HEK293 (cell line): ENCODE results near the gene ZNF239.

ENCODE experiments used
- CTCF ChIA-PET: fragments of 350-600 bp; formaldehyde crosslinking; extraction: SDS; loops from one replicate; lab custom pipeline; 2021; ENCODE audit warnings: antibody characterized with exemption; lab: Yijun Ruan, JAX
- POLR2A ChIA-PET: fragments of 300-600 bp; formaldehyde crosslinking; extraction: SDS; loops from one replicate; lab custom pipeline; 2020; ENCODE audit warnings: antibody characterized with exemption, inconsistent platforms; lab: Yijun Ruan, JAX
- H3K27ac ChIP-seq: fragments of 200-500 bp; sonication (Bioruptor generic); 2 replicates; pipeline ENCODE4 v1.5.1; 2014; ENCODE audit warnings: low read depth, low read length, control low read depth, inconsistent platforms; ENCODE audit errors: extremely low read depth
- H3K36me3 ChIP-seq, 2 experiments: fragments of 200-500 bp in 1 of 2; sonication (Bioruptor generic) in 1 of 2; 1 replicate in 1 of 2; 2 replicates in 1 of 2; pipeline ENCODE4 v1.5.1; 2014 to 2017; ENCODE audit warnings: inconsistent platforms in 2 of 2, low read length in 2 of 2; ENCODE audit not compliant: control insufficient read depth in 2 of 2, insufficient read depth in 1 of 2
- H3K4me1 ChIP-seq: fragments of 200-500 bp; sonication (Bioruptor generic); 2 replicates; pipeline ENCODE4 v1.5.1; 2014; ENCODE audit warnings: mild to moderate bottlenecking, low read length, inconsistent platforms; ENCODE audit not compliant: control insufficient read depth, insufficient read depth
- H3K4me3 ChIP-seq: 2 replicates; pipeline ENCODE4 v1.5.1; 2011; ENCODE audit warnings: low read depth, mild to moderate bottlenecking, control low read depth, low read length, moderate library complexity
- H3K9me3 ChIP-seq: fragments of 200-500 bp; sonication (Bioruptor generic); 2 replicates; pipeline ENCODE4 v1.5.1; 2014; ENCODE audit warnings: low read depth, low read length, inconsistent platforms; ENCODE audit not compliant: control insufficient read depth, insufficient read depth
- KLF10 ChIP-seq: fragments of 450-650 bp; IDR thresholded peaks from 2 replicates; pipeline ENCODE4 v1.5.1; 2018; ENCODE audit warnings: missing biosample characterization, mild to moderate bottlenecking, missing genetic modification characterization
- KLF16 ChIP-seq: fragments of 450-650 bp; formaldehyde crosslinking; IDR thresholded peaks from 2 replicates; pipeline ENCODE4 v1.5.1; 2017; ENCODE audit warnings: missing biosample characterization, missing genetic modification characterization
- MYNN ChIP-seq: fragments of 450-650 bp; formaldehyde crosslinking; IDR thresholded peaks from 2 replicates; pipeline ENCODE4 v1.5.1; 2016; ENCODE audit warnings: missing biosample characterization, missing genetic modification characterization, borderline replicate concordance
- REST ChIP-seq: fragments of 450-650 bp; formaldehyde crosslinking; IDR thresholded peaks from 2 replicates; pipeline ENCODE4 v1.5.1; 2016; ENCODE audit warnings: missing biosample characterization, missing genetic modification characterization
- SCRT1 ChIP-seq: fragments of 450-650 bp; formaldehyde crosslinking; IDR thresholded peaks from 2 replicates; pipeline ENCODE4 v1.5.1; 2016; ENCODE audit warnings: missing biosample characterization, missing genetic modification characterization, borderline replicate concordance
- ZBTB17 ChIP-seq: fragments of 450-650 bp; formaldehyde crosslinking; IDR thresholded peaks from 2 replicates; pipeline ENCODE4 v1.5.1; 2016; ENCODE audit warnings: missing biosample characterization, missing genetic modification characterization
- ZBTB20 ChIP-seq: fragments of 450-650 bp; formaldehyde crosslinking; IDR thresholded peaks from 2 replicates; pipeline ENCODE4 v1.5.1; 2016; ENCODE audit warnings: missing biosample characterization, missing genetic modification characterization
- ZBTB44 ChIP-seq: fragments of 450-650 bp; IDR thresholded peaks from 2 replicates; pipeline ENCODE4 v1.5.1; 2018; ENCODE audit warnings: missing biosample characterization, mild to moderate bottlenecking, missing genetic modification characterization
- ZBTB7A ChIP-seq: fragments of 450-650 bp; formaldehyde crosslinking; IDR thresholded peaks from 2 replicates; pipeline ENCODE4 v1.5.1; 2016; ENCODE audit warnings: low read depth, missing biosample characterization, missing genetic modification characterization
- ZNF10 ChIP-seq: fragments of 450-650 bp; formaldehyde crosslinking; IDR thresholded peaks from 2 replicates; pipeline ENCODE4 v1.5.1; 2017; ENCODE audit warnings: missing biosample characterization, missing genetic modification characterization
- ZNF114 ChIP-seq: fragments of 450-650 bp; formaldehyde crosslinking; IDR thresholded peaks from 2 replicates; pipeline ENCODE4 v1.5.0; 2017; ENCODE audit warnings: missing biosample characterization, missing genetic modification characterization
- ZNF211 ChIP-seq: fragments of 450-650 bp; formaldehyde crosslinking; IDR thresholded peaks from 2 replicates; pipeline ENCODE4 v1.5.1; 2016; ENCODE audit warnings: low read depth, missing biosample characterization, missing genetic modification characterization
- ZNF214 ChIP-seq: fragments of 450-650 bp; formaldehyde crosslinking; IDR thresholded peaks from 2 replicates; pipeline ENCODE4 v1.5.1; 2017; ENCODE audit warnings: missing biosample characterization, mild to moderate bottlenecking, missing genetic modification characterization, borderline replicate concordance
- ZNF239 ChIP-seq: fragments of 450-650 bp; formaldehyde crosslinking; IDR thresholded peaks from 2 replicates; pipeline ENCODE4 v1.5.1; 2016; ENCODE audit warnings: missing biosample characterization, missing genetic modification characterization
- ZNF280C ChIP-seq: fragments of 450-650 bp; formaldehyde crosslinking; IDR thresholded peaks from 2 replicates; pipeline ENCODE4 v1.5.1; 2016; ENCODE audit warnings: missing biosample characterization, missing genetic modification characterization
- ZNF660 ChIP-seq: fragments of 450-650 bp; IDR thresholded peaks from 2 replicates; pipeline ENCODE4 v1.5.1; 2018; ENCODE audit warnings: missing biosample characterization, mild to moderate bottlenecking, missing genetic modification characterization
- ZNF670 ChIP-seq: fragments of 450-650 bp; formaldehyde crosslinking; IDR thresholded peaks from 2 replicates; pipeline ENCODE4 v1.5.1; 2016; ENCODE audit warnings: missing biosample characterization, missing genetic modification characterization, low read depth
- ZNF777 ChIP-seq: fragments of 450-650 bp; formaldehyde crosslinking; IDR thresholded peaks from 2 replicates; pipeline ENCODE4 v1.5.1; 2017; ENCODE audit warnings: missing biosample characterization, missing genetic modification characterization, borderline replicate concordance
- ZNF792 ChIP-seq: fragments of 450-650 bp; formaldehyde crosslinking; IDR thresholded peaks from 2 replicates; pipeline ENCODE4 v1.5.1; 2016; ENCODE audit warnings: missing biosample characterization, missing genetic modification characterization
- ZNF830 ChIP-seq: fragments of 450-650 bp; IDR thresholded peaks from 2 replicates; pipeline ENCODE4 v1.5.0; 2018; ENCODE audit warnings: missing biosample characterization, missing genetic modification characterization, low read depth, mild to moderate bottlenecking, moderate library complexity
- TF ChIP-seq, protein P1 (sequence below): fragments of 450-650 bp; IDR thresholded peaks from 2 replicates; pipeline ENCODE4 v1.5.1; 2018; ENCODE audit warnings: missing biosample characterization, missing genetic modification characterization
- TF ChIP-seq, protein P2 (sequence below): fragments of 450-650 bp; formaldehyde crosslinking; IDR thresholded peaks from 2 replicates; pipeline ENCODE4 v1.5.1; 2016; ENCODE audit warnings: missing biosample characterization, missing genetic modification characterization, borderline replicate concordance
- TF ChIP-seq, protein P3 (sequence below): fragments of 450-650 bp; formaldehyde crosslinking; IDR thresholded peaks from 2 replicates; pipeline ENCODE4 v1.5.1; 2016; ENCODE audit warnings: missing biosample characterization, missing genetic modification characterization

The ZNF239 gene

GRCh38 chr10:43570971-43571370 lies 3.4 kb downstream of the ZNF239 start (continued):
- no peak for TF ChIP-seq ZNF280C (tag by site-specific recombination)
- no peak for TF ChIP-seq ZNF214 (tag by site-specific recombination)
- no peak for TF ChIP-seq ZNF777 (tag by site-specific recombination)
- no peak for TF ChIP-seq ZNF114

DNA sequence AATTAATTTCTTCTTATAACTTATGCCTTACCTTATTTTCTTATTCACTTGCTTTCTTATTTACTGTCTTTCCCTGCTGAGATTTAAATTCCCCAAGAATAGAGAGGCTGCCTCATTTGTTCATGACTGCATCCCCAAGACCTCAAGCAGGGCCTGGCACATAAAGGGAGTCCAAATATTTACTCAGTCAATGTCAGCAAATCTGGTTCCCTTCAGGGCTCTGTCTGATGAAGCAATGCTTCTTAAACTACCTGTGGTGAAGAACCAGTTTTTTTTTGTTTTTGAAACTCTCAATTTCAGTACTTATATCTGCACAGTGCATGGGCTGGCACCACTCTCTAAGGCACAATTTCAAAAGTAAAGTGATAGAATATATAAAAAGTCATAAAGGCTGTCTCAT lies 4.7 kb downstream of the ZNF239 start:
- TF ChIP-seq ZNF239 (tag by site-specific recombination): no peak
- no peak for TF ChIP-seq KLF10 (tag by site-specific recombination)
- TF ChIP-seq, protein P1, sequence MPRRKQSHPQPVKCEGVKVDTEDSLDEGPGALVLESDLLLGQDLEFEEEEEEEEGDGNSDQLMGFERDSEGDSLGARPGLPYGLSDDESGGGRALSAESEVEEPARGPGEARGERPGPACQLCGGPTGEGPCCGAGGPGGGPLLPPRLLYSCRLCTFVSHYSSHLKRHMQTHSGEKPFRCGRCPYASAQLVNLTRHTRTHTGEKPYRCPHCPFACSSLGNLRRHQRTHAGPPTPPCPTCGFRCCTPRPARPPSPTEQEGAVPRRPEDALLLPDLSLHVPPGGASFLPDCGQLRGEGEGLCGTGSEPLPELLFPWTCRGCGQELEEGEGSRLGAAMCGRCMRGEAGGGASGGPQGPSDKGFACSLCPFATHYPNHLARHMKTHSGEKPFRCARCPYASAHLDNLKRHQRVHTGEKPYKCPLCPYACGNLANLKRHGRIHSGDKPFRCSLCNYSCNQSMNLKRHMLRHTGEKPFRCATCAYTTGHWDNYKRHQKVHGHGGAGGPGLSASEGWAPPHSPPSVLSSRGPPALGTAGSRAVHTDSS (tag by site-specific recombination): no peak
- no peak for TF ChIP-seq ZBTB20
- TF ChIP-seq, protein P2, sequence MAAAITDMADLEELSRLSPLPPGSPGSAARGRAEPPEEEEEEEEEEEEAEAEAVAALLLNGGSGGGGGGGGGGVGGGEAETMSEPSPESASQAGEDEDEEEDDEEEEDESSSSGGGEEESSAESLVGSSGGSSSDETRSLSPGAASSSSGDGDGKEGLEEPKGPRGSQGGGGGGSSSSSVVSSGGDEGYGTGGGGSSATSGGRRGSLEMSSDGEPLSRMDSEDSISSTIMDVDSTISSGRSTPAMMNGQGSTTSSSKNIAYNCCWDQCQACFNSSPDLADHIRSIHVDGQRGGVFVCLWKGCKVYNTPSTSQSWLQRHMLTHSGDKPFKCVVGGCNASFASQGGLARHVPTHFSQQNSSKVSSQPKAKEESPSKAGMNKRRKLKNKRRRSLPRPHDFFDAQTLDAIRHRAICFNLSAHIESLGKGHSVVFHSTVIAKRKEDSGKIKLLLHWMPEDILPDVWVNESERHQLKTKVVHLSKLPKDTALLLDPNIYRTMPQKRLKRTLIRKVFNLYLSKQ (tag by site-specific recombination): no peak
- no peak for TF ChIP-seq KLF16 (tag by site-specific recombination)
- TF ChIP-seq, protein P3, sequence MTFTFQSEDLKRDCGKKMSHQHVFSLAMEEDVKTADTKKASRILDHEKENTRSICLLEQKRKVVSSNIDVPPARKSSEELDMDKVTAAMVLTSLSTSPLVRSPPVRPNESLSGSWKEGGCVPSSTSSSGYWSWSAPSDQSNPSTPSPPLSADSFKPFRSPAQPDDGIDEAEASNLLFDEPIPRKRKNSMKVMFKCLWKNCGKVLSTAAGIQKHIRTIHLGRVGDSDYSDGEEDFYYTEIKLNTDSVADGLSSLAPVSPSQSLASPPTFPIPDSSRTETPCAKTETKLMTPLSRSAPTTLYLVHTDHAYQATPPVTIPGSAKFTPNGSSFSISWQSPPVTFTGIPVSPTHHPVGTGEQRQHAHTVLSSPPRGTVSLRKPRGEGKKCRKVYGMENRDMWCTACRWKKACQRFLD: no peak
- TF ChIP-seq ZNF660: no peak
- no peak for TF ChIP-seq ZNF10 (tag by site-specific recombination)
- no peak for TF ChIP-seq ZBTB44 (tag by site-specific recombination)
- TF ChIP-seq ZNF792 (tag by site-specific recombination): no peak
- TF ChIP-seq ZNF211 (tag by site-specific recombination): no peak
- no peak for TF ChIP-seq REST (tag by site-specific recombination)
- TF ChIP-seq MYNN (tag by site-specific recombination): no peak
- no peak for TF ChIP-seq ZBTB7A (tag by site-specific recombination)
- no peak for TF ChIP-seq SCRT1 (tag by site-specific recombination)
- TF ChIP-seq ZNF830 (tag by site-specific recombination): no peak
- no peak for TF ChIP-seq ZNF670
- TF ChIP-seq ZBTB17 (tag by site-specific recombination): no peak
- Histone ChIP-seq H3K36me3 (peaks cover 5 to 64% of the 10 kb centered on the region in 2 experiments; a peak in 2 of 3 replicates), H3K4me3 (no peak overlapping the region), H3K27ac (no peak overlapping the region), H3K9me3 (no peaks in the 10 kb centered on the region), H3K4me1 (no peaks in the 10 kb centered on the region)
- ChIA-PET CTCF (no interaction called here), POLR2A (interaction anchor here (0.6 kb wide), 1 partner anchor 467 kb away, joined by 3 read pairs; no protein-coding TSS in a partner anchor)
